Spinal cord (tissue), 10 donors: ENCODE measurements around the gene ARL16. TPM values are rescaled to one million over a fixed set of nuclear protein-coding genes. Genes with fewer than 3 reads are reported as not detected.

Source experiments
- DNase-seq, 6 donors: peaks; one replicate each; pipeline versions ENCODE4 v3.0.0 to v3.0.0-alpha.2; 2013 to 2015; ENCODE audit warnings: low spot score in 6 of 6, low read depth in 4 of 6
- H3K27ac ChIP-seq: one replicate; pipeline ENCODE4 v1.5.1; 2013; ENCODE audit warnings: low read depth, low read length, control low read depth
- H3K27me3 ChIP-seq: one replicate; pipeline ENCODE4 v1.6.1; 2013; ENCODE audit warnings: low read length; ENCODE audit not compliant: control insufficient read depth, insufficient read depth
- H3K36me3 ChIP-seq: one replicate; pipeline ENCODE4 v1.6.1; 2013; ENCODE audit warnings: low read length; ENCODE audit not compliant: control insufficient read depth, insufficient read depth
- H3K4me1 ChIP-seq: one replicate; pipeline ENCODE4 v1.6.1; 2013; ENCODE audit warnings: low read length; ENCODE audit not compliant: control insufficient read depth, insufficient read depth
- H3K4me3 ChIP-seq: one replicate; pipeline ENCODE4 v1.5.1; 2013; ENCODE audit warnings: low read depth, low read length, control low read depth
- H3K9me3 ChIP-seq: one replicate; pipeline ENCODE4 v1.6.1; 2013; ENCODE audit warnings: low read length; ENCODE audit not compliant: control insufficient read depth, insufficient read depth
- WGBS: methylation state at CpG from one replicate; pipeline ENCODE4 v1.1.5; 2013; ENCODE audit warnings: missing lambda C conversion rate; ENCODE audit not compliant: insufficient coverage; 5-methylcytosine and 5-hydroxymethylcytosine counted together
- polyA plus RNA-seq, 2 donors: library from polyadenylated mRNA; unstranded; fragments of 120-200 nt; gene quantifications; one replicate each; pipeline ENCODE4 v1.2.1, GENCODE V29; 2013; ENCODE audit not compliant: insufficient read length in 2 of 2
- total RNA-seq, 2 donors: library from RNA; depleted of rRNA in 1 of 2; stranded (reverse); fragments of 120-200 nt in 1 of 2; fragments of >200 nt in 1 of 2; gene quantifications; one replicate each; pipeline versions ENCODE4 v1.2.3 to v1.2.4, GENCODE V29; 2013 to 2014
- donor health status: healthy.

ARL16 gene
- total and polyA plus RNA-seq, 4 donors, result 43.2 to 69.1 (median 60.9) TPM

GRCh38 chr17:81660441-81660840, 23.2 kb downstream of the ARL16 start:
- Histone ChIP-seq H3K9me3 (no peaks in the 10 kb centered on the region), H3K27ac (no peak overlapping the region), H3K36me3 (peaks cover 15% of the 10 kb centered on the region), H3K27me3 (no peaks in the 10 kb centered on the region), H3K4me1 (peaks cover 5% of the 10 kb centered on the region), H3K4me3 (no peak overlapping the region)
- 89% methylated on average over 6 of the region's 9 CpGs for WGBS
- no peak for DNase-seq

- peaks cover 5% of the 10 kb centered on the region for H3K36me3 ChIP-seq
These were observed 24.6 kb downstream of the ARL16 start for GRCh38 chr17:81659038-81659437.

GRCh38 chr17:81656835-81657234, 26.8 kb downstream of the ARL16 start:
- Histone ChIP-seq H3K9me3 (no peaks in the 10 kb centered on the region), H3K36me3 (peaks cover 2% of the 10 kb centered on the region), H3K4me3 (no peak overlapping the region), H3K27ac (no peak overlapping the region), H3K27me3 (peaks cover 11% of the 10 kb centered on the region), H3K4me1 (peaks cover 6% of the 10 kb centered on the region)
- no peak for DNase-seq
- WGBS, result 51% methylated on average over 3 of the region's 4 CpGs

More at GRCh38 chr17:81659038-81659437, 24.6 kb downstream of the ARL16 start:
- Histone ChIP-seq H3K27ac (no peak overlapping the region), H3K4me3 (no peak overlapping the region), H3K9me3 (no peaks in the 10 kb centered on the region), H3K4me1 (no peaks in the 10 kb centered on the region), H3K27me3 (no peaks in the 10 kb centered on the region)
- no peak for DNase-seq
- 78% methylated on average over 4 of the region's 5 CpGs for WGBS

- no peak within 1 kb of the TSS for H3K27ac ChIP-seq
- WGBS, result 79% methylated on average over 15 of the region's 15 CpGs
- DNase-seq, result no peak
These were observed 27.4 kb downstream of the ARL16 start, which contains the start of gene PDE6G for GRCh38 chr17:81656118-81656743. Gene PDE6G, minus strand, starts transcription at chr17:81656542. Its CDS starts 3,237 bp downstream, at chr17:81653305.

GRCh38 chr17:81655378-81656117, 28.0 kb downstream of the ARL16 start:
- DNase-seq, result no peak
- WGBS, result 84% methylated on average over 18 of the region's 18 CpGs
- H3K36me3 ChIP-seq, result peaks cover 2% of the 10 kb centered on the region
- H3K4me1 ChIP-seq, result peaks cover 6% of the 10 kb centered on the region
- no peaks in the 10 kb centered on the region for H3K9me3 ChIP-seq
- H3K27me3 ChIP-seq, result peaks cover 16% of the 10 kb centered on the region
- no peak overlapping the region for H3K27ac ChIP-seq
- no peak overlapping the region for H3K4me3 ChIP-seq

More at GRCh38 chr17:81656118-81656743, 27.4 kb downstream of the ARL16 start, which contains the start of gene PDE6G:
- Histone ChIP-seq H3K27me3 (peaks cover 12% of the 10 kb centered on the region), H3K9me3 (no peaks in the 10 kb centered on the region), H3K4me3 (no peak within 1 kb of the TSS), H3K4me1 (peaks cover 6% of the 10 kb centered on the region), H3K36me3 (peaks cover 2% of the 10 kb centered on the region)

- peaks cover 8% of the 10 kb centered on the region for H3K4me1 ChIP-seq
- H3K27me3 ChIP-seq, result peaks cover 37% of the 10 kb centered on the region
- no peak overlapping the region for H3K4me3 ChIP-seq
- 20% methylated on average over 25 of the region's 27 CpGs for WGBS
- DNase-seq, result no peak
- peaks cover 2% of the 10 kb centered on the region for H3K36me3 ChIP-seq
- peaks cover 3% of the 10 kb centered on the region for H3K9me3 ChIP-seq
- H3K27ac ChIP-seq, result no peak overlapping the region
These were observed 30.5 kb downstream of the ARL16 start for GRCh38 chr17:81652906-81653771.

GRCh38 chr17:81651692-81652091, 31.9 kb downstream of the ARL16 start:
- H3K4me1 ChIP-seq, result peaks cover 8% of the 10 kb centered on the region
- peaks cover 2% of the 10 kb centered on the region for H3K36me3 ChIP-seq
- peaks cover 47% of the 10 kb centered on the region for H3K27me3 ChIP-seq
- H3K4me3 ChIP-seq, result no peak overlapping the region
- no peak for DNase-seq
- 82% methylated on average over 8 of the region's 10 CpGs for WGBS
- no peak overlapping the region for H3K27ac ChIP-seq
- peaks cover 3% of the 10 kb centered on the region for H3K9me3 ChIP-seq

- Histone ChIP-seq H3K4me3 (no peak overlapping the region), H3K36me3 (peaks cover 2% of the 10 kb centered on the region), H3K9me3 (peaks cover 3% of the 10 kb centered on the region), H3K27ac (no peak overlapping the region), H3K27me3 (peaks cover 47% of the 10 kb centered on the region), H3K4me1 (peaks cover 8% of the 10 kb centered on the region)
- WGBS, result 62% methylated on average over 3 of the region's 9 CpGs
- no peak for DNase-seq
These were observed 32.6 kb downstream of the ARL16 start for GRCh38 chr17:81650951-81651350.

GRCh38 chr17:81648707-81649085, 34.9 kb downstream of the ARL16 start:
- 70% methylated on average over 8 of the region's 14 CpGs for WGBS
- H3K36me3 ChIP-seq, result peaks cover 14% of the 10 kb centered on the region
- peaks cover 3% of the 10 kb centered on the region for H3K9me3 ChIP-seq
- DNase-seq, result no peak
- peaks cover 45% of the 10 kb centered on the region for H3K27me3 ChIP-seq
- no peak overlapping the region for H3K27ac ChIP-seq
- H3K4me3 ChIP-seq, result no peak overlapping the region
- peaks cover 8% of the 10 kb centered on the region for H3K4me1 ChIP-seq
